GM12875 (cell line): ENCODE results near the gene TRAPPC10.

Experiments
- H3K4me3 ChIP-seq: one replicate; pipeline ENCODE4 v1.5.1; 2011; ENCODE audit warnings: low read depth, low read length, control low read depth
- TF ChIP-seq, protein P1 (sequence below): IDR thresholded peaks from 2 replicates; pipeline ENCODE4 v1.5.1; 2011; ENCODE audit warnings: low read depth, mild to moderate bottlenecking, control low read depth, inconsistent platforms, low read length, moderate library complexity, borderline replicate concordance; ENCODE audit not compliant: insufficient read depth

Gene TRAPPC10

DNA sequence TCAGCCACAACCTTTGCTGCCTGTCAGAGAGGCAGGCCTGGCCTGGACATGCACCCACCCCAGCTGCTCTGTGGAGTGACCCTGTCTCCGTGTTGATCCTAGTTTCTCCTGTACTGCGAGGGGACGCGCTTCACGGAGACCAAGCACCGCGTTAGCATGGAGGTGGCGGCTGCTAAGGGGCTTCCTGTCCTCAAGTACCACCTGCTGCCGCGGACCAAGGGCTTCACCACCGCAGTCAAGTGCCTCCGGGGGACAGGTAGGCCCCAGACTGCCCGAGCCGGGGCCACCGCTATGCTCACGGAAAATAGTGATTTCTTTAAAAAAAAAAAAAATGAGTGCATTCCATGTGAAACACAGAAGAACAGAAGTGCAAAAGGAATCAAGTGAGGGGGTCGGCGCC lies 41.6 kb upstream of the TRAPPC10 start:
- TF ChIP-seq, protein P1, sequence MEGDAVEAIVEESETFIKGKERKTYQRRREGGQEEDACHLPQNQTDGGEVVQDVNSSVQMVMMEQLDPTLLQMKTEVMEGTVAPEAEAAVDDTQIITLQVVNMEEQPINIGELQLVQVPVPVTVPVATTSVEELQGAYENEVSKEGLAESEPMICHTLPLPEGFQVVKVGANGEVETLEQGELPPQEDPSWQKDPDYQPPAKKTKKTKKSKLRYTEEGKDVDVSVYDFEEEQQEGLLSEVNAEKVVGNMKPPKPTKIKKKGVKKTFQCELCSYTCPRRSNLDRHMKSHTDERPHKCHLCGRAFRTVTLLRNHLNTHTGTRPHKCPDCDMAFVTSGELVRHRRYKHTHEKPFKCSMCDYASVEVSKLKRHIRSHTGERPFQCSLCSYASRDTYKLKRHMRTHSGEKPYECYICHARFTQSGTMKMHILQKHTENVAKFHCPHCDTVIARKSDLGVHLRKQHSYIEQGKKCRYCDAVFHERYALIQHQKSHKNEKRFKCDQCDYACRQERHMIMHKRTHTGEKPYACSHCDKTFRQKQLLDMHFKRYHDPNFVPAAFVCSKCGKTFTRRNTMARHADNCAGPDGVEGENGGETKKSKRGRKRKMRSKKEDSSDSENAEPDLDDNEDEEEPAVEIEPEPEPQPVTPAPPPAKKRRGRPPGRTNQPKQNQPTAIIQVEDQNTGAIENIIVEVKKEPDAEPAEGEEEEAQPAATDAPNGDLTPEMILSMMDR = no peak
- H3K4me3 ChIP-seq = no peak overlapping the region

DNA sequence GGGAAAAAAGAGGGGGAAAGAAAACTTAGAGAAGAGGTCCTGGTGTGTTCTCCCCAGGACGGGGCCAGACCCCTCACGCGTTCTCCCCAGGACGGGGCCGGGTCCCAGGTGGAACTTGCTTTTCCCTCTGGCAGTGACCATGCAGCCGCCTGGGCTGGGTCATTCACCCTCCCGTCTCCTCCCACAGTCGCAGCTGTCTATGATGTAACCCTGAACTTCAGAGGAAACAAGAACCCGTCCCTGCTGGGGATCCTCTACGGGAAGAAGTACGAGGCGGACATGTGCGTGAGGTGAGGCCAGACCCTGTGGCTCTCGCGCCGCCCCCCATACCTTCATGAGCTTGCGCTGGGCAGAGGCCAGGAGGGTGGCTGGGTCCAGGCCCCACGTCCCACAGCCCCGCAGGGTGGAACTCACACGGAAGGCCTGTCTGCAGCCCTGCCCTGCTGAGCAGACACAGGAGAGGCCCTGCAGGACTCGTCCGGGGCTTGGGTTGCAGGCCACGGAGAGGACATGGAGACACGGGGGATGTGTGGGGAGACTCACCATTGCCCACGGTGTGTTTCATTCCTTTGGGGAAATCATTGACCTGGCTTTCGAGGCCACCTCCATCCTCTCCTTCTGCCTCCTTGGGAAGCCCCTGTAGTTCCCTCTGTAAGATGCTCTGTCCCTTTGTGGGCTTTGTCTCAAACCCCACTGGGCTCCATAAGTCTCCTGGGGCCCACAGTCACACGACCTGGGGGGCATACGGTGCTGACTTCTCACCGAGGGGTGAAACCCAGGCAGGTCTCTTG lies 40.7 kb upstream of the TRAPPC10 start:
- H3K4me3 ChIP-seq = no peak overlapping the region
- TF ChIP-seq, protein P1 = no peak

DNA sequence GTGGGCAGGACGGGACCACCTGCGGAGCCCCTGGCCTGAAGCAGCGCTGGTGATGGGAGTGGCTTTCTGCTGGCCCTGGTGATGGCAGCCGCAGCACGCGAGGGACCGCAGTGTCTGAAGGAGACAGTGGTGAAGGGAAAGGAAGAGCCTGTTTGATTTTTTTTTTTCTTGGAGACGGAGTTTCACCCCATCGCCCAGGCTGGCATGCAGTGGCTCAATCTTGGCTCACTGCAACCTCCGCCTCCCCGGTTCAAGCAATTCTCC lies 40.2 kb upstream of the TRAPPC10 start:
- no peak overlapping the region for H3K4me3 ChIP-seq
- TF ChIP-seq, protein P1 = no peak

DNA sequence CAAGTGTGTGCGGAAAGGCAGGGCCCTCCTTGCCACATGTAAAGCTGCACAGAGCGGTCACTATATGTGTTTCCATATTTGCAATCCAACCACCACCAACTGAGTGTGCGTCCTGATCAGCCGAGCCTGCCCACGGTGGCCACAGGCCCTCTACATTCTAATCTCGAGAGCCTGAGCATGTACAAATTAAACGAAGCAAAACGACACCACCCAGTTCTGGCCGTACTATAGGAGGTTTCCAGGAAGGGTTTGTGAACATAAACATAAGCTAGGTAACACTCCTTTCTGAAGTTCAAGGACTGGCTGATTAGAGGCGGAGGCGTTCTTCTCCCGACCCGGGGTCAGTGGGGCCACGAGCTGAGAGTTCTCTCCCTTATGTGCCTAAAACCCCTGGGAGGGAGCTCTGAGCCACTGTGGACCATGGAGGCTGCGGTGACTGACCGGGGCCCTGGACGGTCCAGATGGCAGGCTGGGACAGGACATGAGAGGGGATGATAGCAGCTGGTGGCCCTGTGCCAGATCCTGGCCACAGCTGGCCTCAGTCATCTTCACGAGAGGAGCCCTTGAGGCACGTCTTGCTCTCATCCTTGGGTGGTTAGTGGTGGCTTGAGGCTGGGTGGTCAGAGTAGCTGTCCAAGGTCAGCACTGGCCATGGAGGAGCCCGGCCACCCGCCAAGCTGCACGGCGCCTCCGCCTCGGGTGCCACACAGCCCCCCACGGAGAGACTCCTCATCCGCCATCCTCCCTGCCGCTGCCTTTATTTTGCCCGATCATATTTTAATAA lies 39.1 kb upstream of the TRAPPC10 start:
- TF ChIP-seq, protein P1 = no peak
- no peak overlapping the region for H3K4me3 ChIP-seq

DNA sequence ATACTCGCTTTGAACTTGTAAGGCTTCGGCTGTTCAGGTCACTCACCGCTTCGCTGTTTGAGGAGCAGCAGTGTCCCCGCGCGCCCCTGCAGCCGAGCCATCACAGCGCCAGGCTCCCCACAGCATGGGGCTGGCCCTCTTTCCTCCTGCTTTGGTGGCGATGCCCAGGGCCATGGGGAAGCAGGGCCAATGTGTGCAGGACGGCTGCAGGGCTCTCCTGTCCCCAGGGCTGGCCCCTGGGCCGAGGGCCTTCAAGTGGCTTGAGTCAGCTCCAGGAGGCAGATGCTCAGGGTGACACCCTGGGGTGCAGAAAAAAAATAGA lies 38.5 kb upstream of the TRAPPC10 start:
- no peak overlapping the region for H3K4me3 ChIP-seq
- TF ChIP-seq, protein P1 = no peak

DNA sequence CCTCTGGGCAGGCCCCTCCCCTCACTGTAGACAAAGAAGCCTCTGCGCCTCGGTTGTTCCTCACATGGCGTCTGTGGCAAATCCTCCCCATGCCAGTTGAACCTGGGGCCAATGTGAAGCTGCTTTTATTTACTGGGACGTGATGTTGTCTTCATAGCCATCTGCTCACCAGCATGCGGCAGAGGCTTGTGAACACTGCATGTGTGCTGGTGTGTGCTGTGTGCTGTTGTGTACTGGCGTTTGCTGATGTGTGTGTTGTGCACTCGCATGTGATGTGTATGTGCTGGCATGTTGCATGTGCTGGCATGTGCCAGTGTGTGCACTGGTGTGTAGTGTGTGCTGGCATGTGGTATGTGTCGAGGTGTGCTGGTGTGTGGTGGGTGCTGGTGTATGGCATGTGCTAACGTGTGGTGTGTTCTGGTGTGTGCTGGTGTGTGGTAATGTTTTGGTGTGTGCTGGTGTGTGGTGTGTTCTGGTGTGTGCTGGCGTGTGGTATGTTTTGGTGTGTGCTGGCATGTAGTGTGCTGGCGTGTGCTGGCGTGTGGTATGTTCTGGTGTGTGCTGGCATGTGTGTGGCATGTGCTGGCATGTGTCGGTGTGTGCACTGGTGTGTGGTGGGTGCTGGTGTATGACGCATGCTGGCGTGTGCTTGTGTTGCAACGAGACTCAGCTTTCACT lies 37.2 kb upstream of the TRAPPC10 start:
- no peak overlapping the region for H3K4me3 ChIP-seq
- TF ChIP-seq, protein P1 = no peak
